SHP77 treated with DMSO at 0.1 percent for 48 hours (cell line): ENCODE results near the gene SLC41A1.
"Not testable (repeated sequence)": the region's sequence is repeated elsewhere in the genome, so short reads cannot be mapped to it uniquely, and the experiment has no call there.

Source experiments
- DNase-seq: peaks from one replicate; lab custom pipeline; 2025; lab: John Stamatoyannopoulos, UW

The SLC41A1 gene

GRCh38 chr1:205812878-205813754 lies at the start of gene SLC41A1:
TSS of gene SLC41A1 (minus strand) at chr1:205813198. CDS start at chr1:205810441, 2,757 bp downstream.
- DNase-seq = peak; percentile 67

- no peak for DNase-seq
These were observed 48.5 kb upstream of the SLC41A1 start for GRCh38 chr1:205861540-205861939.

- no peak for DNase-seq
These were observed 45.4 kb upstream of the SLC41A1 start for GRCh38 chr1:205858141-205858961.

- DNase-seq = not testable (repeated sequence)
These were observed 44.5 kb upstream of the SLC41A1 start for GRCh38 chr1:205857501-205857900.

GRCh38 chr1:205856433-205856832 lies 43.4 kb upstream of the SLC41A1 start:
- no peak for DNase-seq

- DNase-seq = no peak
These were observed 40.0 kb upstream of the SLC41A1 start for GRCh38 chr1:205852969-205853368.

GRCh38 chr1:205851993-205852392 lies 39.0 kb upstream of the SLC41A1 start:
- DNase-seq = no peak

GRCh38 chr1:205849619-205850355 lies 36.8 kb upstream of the SLC41A1 start, which contains the start of gene PM20D1:
TSS of gene PM20D1 (minus strand) at chr1:205850132. CDS start at chr1:205850072, 60 bp downstream.
- peak; percentile 16 for DNase-seq

- no peak for DNase-seq
These were observed 30.2 kb upstream of the SLC41A1 start for GRCh38 chr1:205843036-205843859.

- DNase-seq = no peak
These were observed 29.2 kb upstream of the SLC41A1 start for GRCh38 chr1:205842229-205842628.

GRCh38 chr1:205840146-205840923 lies 27.3 kb upstream of the SLC41A1 start:
- DNase-seq = no peak

GRCh38 chr1:205837382-205837970 lies 24.5 kb upstream of the SLC41A1 start:
- DNase-seq = no peak

- no peak for DNase-seq
These were observed 21.8 kb upstream of the SLC41A1 start for GRCh38 chr1:205834751-205835150.

- DNase-seq = no peak
These were observed 19.3 kb upstream of the SLC41A1 start for GRCh38 chr1:205832326-205832751.

GRCh38 chr1:205827623-205828022 lies 14.6 kb upstream of the SLC41A1 start:
- DNase-seq = no peak

GRCh38 chr1:205826995-205827394 lies 14.0 kb upstream of the SLC41A1 start:
- no peak for DNase-seq

GRCh38 chr1:205826016-205826806 lies 13.2 kb upstream of the SLC41A1 start:
- DNase-seq = no peak

GRCh38 chr1:205824180-205824579 lies 11.2 kb upstream of the SLC41A1 start:
- no peak for DNase-seq

- DNase-seq = not testable (repeated sequence)
These were observed 10.3 kb upstream of the SLC41A1 start for GRCh38 chr1:205823260-205823659.
